OCI-LY7 (cell line): ENCODE data around the gene PSAP. TPM values are rescaled to one million over a fixed set of nuclear protein-coding genes. Genes with fewer than 3 reads are reported as not detected.

Source experiments
- BruUV-seq: library from RNA; stranded (reverse); fragments of 400-500 nt; replicated peaks from 2 replicates; lab custom pipeline; 2021; lab: Mats Ljungman, UMichigan
- CTCF ChIA-PET: fragments of 300-600 bp; sonication (Branson Sonifier 250); formaldehyde crosslinking; loops from one replicate; lab custom pipeline; 2022; ENCODE audit warnings: antibody characterized with exemption; ENCODE audit not compliant: unreplicated experiment; lab: Charles Lee
- POLR2A ChIA-PET: fragments of 300-600 bp; sonication (Branson Sonifier 250); formaldehyde crosslinking; loops from one replicate; lab custom pipeline; 2022; ENCODE audit warnings: antibody characterized with exemption; lab: Charles Lee
- DNase-seq: peaks from one replicate; pipeline ENCODE4 v3.0.0-alpha.2; 2015; ENCODE audit warnings: low spot score
- H2AFZ ChIP-seq: fragments of 200-600 bp; sonication (generic), shearing (Covaris generic); 2 replicates; pipeline ENCODE4 v1.6.1; 2014; ENCODE audit warnings: mild to moderate bottlenecking, antibody characterized with exemption, low read length, moderate library complexity
- H3K27ac ChIP-seq: fragments of 200-600 bp; sonication (generic); 2 replicates; pipeline ENCODE4 v1.5.1; 2014; ENCODE audit warnings: mixed run types, low read depth, mild to moderate bottlenecking, moderate library complexity, low read length, inconsistent platforms; ENCODE audit not compliant: poor library complexity, severe bottlenecking
- H3K36me3 ChIP-seq: fragments of 200-600 bp; sonication (generic); 2 replicates; pipeline ENCODE4 v1.6.1; 2014; ENCODE audit warnings: mild to moderate bottlenecking, antibody characterized with exemption, low read length, moderate library complexity, mixed read lengths; ENCODE audit not compliant: insufficient read depth
- H3K4me1 ChIP-seq: fragments of 200-600 bp; sonication (generic); 2 replicates; pipeline ENCODE4 v1.5.1; 2014; ENCODE audit warnings: mild to moderate bottlenecking, low read length; ENCODE audit not compliant: insufficient read depth, poor library complexity, severe bottlenecking
- H3K4me2 ChIP-seq: fragments of 200-600 bp; sonication (generic); 2 replicates; pipeline ENCODE4 v1.6.1; 2014; ENCODE audit warnings: mild to moderate bottlenecking, low read length
- H3K4me3 ChIP-seq: fragments of 200-600 bp; sonication (generic); 2 replicates; pipeline ENCODE4 v1.5.1; 2014; ENCODE audit warnings: mild to moderate bottlenecking, low read depth, low read length; ENCODE audit not compliant: poor library complexity, severe bottlenecking
- H3K79me2 ChIP-seq: fragments of 200-600 bp; sonication (generic); 2 replicates; pipeline ENCODE4 v1.6.1; 2016; ENCODE audit warnings: low read depth, mild to moderate bottlenecking, low read length, moderate library complexity, mixed read lengths; ENCODE audit not compliant: insufficient read depth
- H3K9me2 ChIP-seq: fragments of 200-600 bp; sonication (generic); 2 replicates; pipeline ENCODE4 v1.6.1; 2016; ENCODE audit warnings: mild to moderate bottlenecking, low read length, mixed read lengths; ENCODE audit not compliant: insufficient read depth
- H3K9me3 ChIP-seq: fragments of 200-600 bp; sonication (generic); 2 replicates; pipeline ENCODE4 v1.6.1; 2014; ENCODE audit warnings: mild to moderate bottlenecking, mixed run types, low read length, mixed read lengths
- H4K20me1 ChIP-seq: fragments of 200-600 bp; sonication (generic); 2 replicates; pipeline ENCODE4 v1.6.1; 2014; ENCODE audit warnings: mild to moderate bottlenecking, antibody characterized with exemption, low read length, moderate library complexity, mixed read lengths; ENCODE audit not compliant: insufficient read depth
- EZH2phosphoT487 ChIP-seq: fragments of 200-600 bp; sonication (generic); IDR thresholded peaks from 2 replicates; pipeline ENCODE4 v1.6.1; 2018; ENCODE audit warnings: low read depth, borderline replicate concordance, mild to moderate bottlenecking, mixed run types, antibody characterized with exemption, low read length, moderate library complexity, mixed read lengths
- intact Hi-C: fragments of 100-400 bp; cut with micrococcal nuclease; formaldehyde crosslinking; loops from one replicate; pipeline ENCODE4 v1.10.0; 2022; ENCODE audit not compliant: unreplicated experiment
- total RNA-seq, 2 experiments: library from RNA; depleted of rRNA in 1 of 2; stranded (reverse); fragments of >200 nt in 1 of 2; shearing (Covaris generic) in 1 of 2; gene quantifications; 2 replicates each; pipeline ENCODE4 v1.2.3, GENCODE V29; 2014 to 2022
- TF ChIP-seq, protein P1 (sequence below): fragments of 200-600 bp; sonication (generic); conservative IDR thresholded peaks from 2 replicates; pipeline ENCODE4 v1.5.1; 2014; ENCODE audit warnings: mild to moderate bottlenecking, antibody characterized with exemption, low read length, moderate library complexity, mixed read lengths

The PSAP gene
- total RNA-seq, 2 experiments from 2014 or later: 163 to 200 TPM

GRCh38 chr10:71880425-71881306 is 29.6 kb upstream of the PSAP start:
- Histone ChIP-seq H3K4me2 (no peak overlapping the region), H3K9me2 (no peaks in the 10 kb centered on the region), H3K4me3 (no peak overlapping the region), H3K79me2 (no peaks in the 10 kb centered on the region), H3K9me3 (no peaks in the 10 kb centered on the region), H3K27ac (no peak overlapping the region), H4K20me1 (no peaks in the 10 kb centered on the region), H3K36me3 (no peaks in the 10 kb centered on the region), H2AFZ (peak overlapping the region; percentile 13; the same call in 1 of the 2 replicates), H3K4me1 (peaks cover 70% of the 10 kb centered on the region)
- no TSS peak for BruUV-seq
- intact Hi-C loops: no loop called here
- TF ChIP-seq, protein P1, sequence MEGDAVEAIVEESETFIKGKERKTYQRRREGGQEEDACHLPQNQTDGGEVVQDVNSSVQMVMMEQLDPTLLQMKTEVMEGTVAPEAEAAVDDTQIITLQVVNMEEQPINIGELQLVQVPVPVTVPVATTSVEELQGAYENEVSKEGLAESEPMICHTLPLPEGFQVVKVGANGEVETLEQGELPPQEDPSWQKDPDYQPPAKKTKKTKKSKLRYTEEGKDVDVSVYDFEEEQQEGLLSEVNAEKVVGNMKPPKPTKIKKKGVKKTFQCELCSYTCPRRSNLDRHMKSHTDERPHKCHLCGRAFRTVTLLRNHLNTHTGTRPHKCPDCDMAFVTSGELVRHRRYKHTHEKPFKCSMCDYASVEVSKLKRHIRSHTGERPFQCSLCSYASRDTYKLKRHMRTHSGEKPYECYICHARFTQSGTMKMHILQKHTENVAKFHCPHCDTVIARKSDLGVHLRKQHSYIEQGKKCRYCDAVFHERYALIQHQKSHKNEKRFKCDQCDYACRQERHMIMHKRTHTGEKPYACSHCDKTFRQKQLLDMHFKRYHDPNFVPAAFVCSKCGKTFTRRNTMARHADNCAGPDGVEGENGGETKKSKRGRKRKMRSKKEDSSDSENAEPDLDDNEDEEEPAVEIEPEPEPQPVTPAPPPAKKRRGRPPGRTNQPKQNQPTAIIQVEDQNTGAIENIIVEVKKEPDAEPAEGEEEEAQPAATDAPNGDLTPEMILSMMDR: no peak
- TF ChIP-seq EZH2phosphoT487: no peak
- CTCF ChIA-PET: interaction anchor here (0.6 kb wide), 1 partner anchor 113 kb away, joined by 3 read pairs; no protein-coding TSS in a partner anchor
- POLR2A ChIA-PET: interaction anchor here (1.4 kb wide), 1 partner anchor 21 kb away, joined by 6 read pairs; no protein-coding TSS in a partner anchor
- no peak for DNase-seq

- peak overlapping the region; percentile 71 for H2AFZ ChIP-seq
- peak overlapping the region; percentile 70 for H3K27ac ChIP-seq
- no peaks in the 10 kb centered on the region for H3K9me3 ChIP-seq
- CTCF ChIA-PET: interaction anchor here (0.7 to 1.0 kb wide), 4 partner anchors 27 to 41 kb away, joined by 3 read pairs; partner anchors contain the start of gene PSAP
- H4K20me1 ChIP-seq: no peaks in the 10 kb centered on the region
- intact Hi-C loops: loop anchor here (1.0 kb wide), 1 partner anchor 41 kb away; no protein-coding TSS in a partner anchor
- peak; percentile 87 for DNase-seq
- H3K36me3 ChIP-seq: no peaks in the 10 kb centered on the region
- no peaks in the 10 kb centered on the region for H3K9me2 ChIP-seq
- no TSS peak for BruUV-seq
- TF ChIP-seq, protein P1: no peak
- TF ChIP-seq EZH2phosphoT487: no peak
- H3K4me1 ChIP-seq: peaks cover 71% of the 10 kb centered on the region
- peak overlapping the region; percentile 49 for H3K4me3 ChIP-seq
- no peaks in the 10 kb centered on the region for H3K79me2 ChIP-seq
- H3K4me2 ChIP-seq: peak overlapping the region; percentile 61
- POLR2A ChIA-PET: interaction anchor here (0.6 to 2.0 kb wide), 9 partner anchors 18 to 201 kb away, joined by 3 to 10 read pairs (median 4); partner anchors contain the start of gene PSAP
These were observed 27.4 kb upstream of the PSAP start for GRCh38 chr10:71878327-71879034.
